ENCODE data around the gene GCHFR. TPM values are rescaled to one million over a fixed set of nuclear protein-coding genes. Genes with fewer than 3 reads are reported as not detected.

The GCHFR gene
- total RNA-seq, 1 donor from 2014 or later = 12.4 TPM

GRCh38 chr15:40808861-40809450 lies 45.1 kb downstream of the GCHFR start:
- Histone ChIP-seq H3K36me3 (ENCODE audit: control insufficient read depth, insufficient read depth, low read length) (peaks cover 11% of the 10 kb centered on the region), H3K27me3 (ENCODE audit: control insufficient read depth, insufficient read depth, low read length) (no peaks in the 10 kb centered on the region), H3K4me3 (ENCODE audit: low read depth, low read length) (no peak overlapping the region)
- no peak for TF ChIP-seq CTCF (IDR thresholded peaks at IDR 0.05; ENCODE audit: insufficient read depth, low read length, severe bottlenecking)
- DNase-seq (ENCODE audit: low read depth) = no peak
- FAIRE-seq = no peak

- no peaks in the 10 kb centered on the region for H3K27me3 ChIP-seq (ENCODE audit: control insufficient read depth, insufficient read depth, low read length)
- H3K4me3 ChIP-seq (ENCODE audit: low read depth, low read length) = no peak overlapping the region
- FAIRE-seq (no peak), DNase-seq (ENCODE audit: low read depth) (no peak)
- peaks cover 13% of the 10 kb centered on the region for H3K36me3 ChIP-seq (ENCODE audit: control insufficient read depth, insufficient read depth, low read length)
- no peak for TF ChIP-seq CTCF (IDR thresholded peaks at IDR 0.05; ENCODE audit: insufficient read depth, low read length, severe bottlenecking)
Measured at GRCh38 chr15:40812721-40813425, 49.0 kb downstream of the GCHFR start.

GRCh38 chr15:40815042-40815698 lies 51.3 kb downstream of the GCHFR start:
- FAIRE-seq (no peak), DNase-seq (ENCODE audit: low read depth) (no peak)
- no peak for TF ChIP-seq CTCF (IDR thresholded peaks at IDR 0.05; ENCODE audit: insufficient read depth, low read length, severe bottlenecking)
- Histone ChIP-seq H3K4me3 (ENCODE audit: low read depth, low read length) (no peak overlapping the region), H3K36me3 (ENCODE audit: control insufficient read depth, insufficient read depth, low read length) (peaks cover 13% of the 10 kb centered on the region), H3K27me3 (ENCODE audit: control insufficient read depth, insufficient read depth, low read length) (no peaks in the 10 kb centered on the region)

Other genes starting within 250 kb of the GCHFR start
- gene CCDC32, start 199.0 kb upstream of the GCHFR start, total RNA-seq = 9.3 and 16.3 TPM in 2 replicates
- 14.7 and 18.4 TPM in 2 replicates for gene RPUSD2, start 194.8 kb upstream of the GCHFR start, total RNA-seq
- 0.53 and 1.0 TPM in 2 replicates for gene KNL1, start 169.8 kb upstream of the GCHFR start, total RNA-seq
- gene RAD51, start 68.9 kb upstream of the GCHFR start, total RNA-seq = 0.53 and 0.64 TPM in 2 replicates
- 15.0 and 20.1 TPM in 2 replicates for gene RMDN3, start 8.8 kb upstream of the GCHFR start, total RNA-seq
- 1.8 and 2.7 TPM in 2 replicates for gene C15orf62, start 5.9 kb downstream of the GCHFR start, total RNA-seq
- 30.3 and 34.0 TPM in 2 replicates for gene ZFYVE19, start 43.0 kb downstream of the GCHFR start, total RNA-seq
- 21.1 and 30.7 TPM in 2 replicates for gene DNAJC17, start 43.4 kb downstream of the GCHFR start, total RNA-seq
- not detected in 2 replicates for gene PPP1R14D, start 64.6 kb downstream of the GCHFR start, total RNA-seq
- 145 and 191 TPM in 2 replicates for gene SPINT1, start 80.0 kb downstream of the GCHFR start, total RNA-seq
- gene RHOV, start 110.2 kb downstream of the GCHFR start, total RNA-seq = 7.1 and 38.7 TPM in 2 replicates
- 26.3 and 30.6 TPM in 2 replicates for gene VPS18, start 130.4 kb downstream of the GCHFR start, total RNA-seq
- 0.13 TPM in 1 of 2 replicates, not detected in the other for gene DLL4, start 165.3 kb downstream of the GCHFR start, total RNA-seq
- gene CHAC1, start 189.4 kb downstream of the GCHFR start, total RNA-seq = 24.7 and 59.8 TPM in 2 replicates